Frontal cortex (tissue), 4 donors: ENCODE measurements around the gene KISS1. TPM values are rescaled to one million over a fixed set of nuclear protein-coding genes. Genes with fewer than 3 reads are reported as not detected.

ENCODE experiments used
- DNase-seq, 2 donors: peaks; one replicate each; pipeline ENCODE4 v3.0.0; 2012; ENCODE audit warnings: low spot score in 2 of 2
- FAIRE-seq: peaks from 2 replicates; lab custom pipeline; 2012; peaks lifted over from hg19 to GRCh38; lab: Jason Lieb, UNC
- total RNA-seq: library from RNA; depleted of rRNA; stranded (reverse); fragments of >200 nt; gene quantifications from one replicate; pipeline ENCODE4 v1.2.3, GENCODE V29; 2014
- donor health status: control.
- donor health status: control.
- donor health status: control.

Gene KISS1
- total RNA-seq, 1 donor from 2014 or later, result not detected

DNA sequence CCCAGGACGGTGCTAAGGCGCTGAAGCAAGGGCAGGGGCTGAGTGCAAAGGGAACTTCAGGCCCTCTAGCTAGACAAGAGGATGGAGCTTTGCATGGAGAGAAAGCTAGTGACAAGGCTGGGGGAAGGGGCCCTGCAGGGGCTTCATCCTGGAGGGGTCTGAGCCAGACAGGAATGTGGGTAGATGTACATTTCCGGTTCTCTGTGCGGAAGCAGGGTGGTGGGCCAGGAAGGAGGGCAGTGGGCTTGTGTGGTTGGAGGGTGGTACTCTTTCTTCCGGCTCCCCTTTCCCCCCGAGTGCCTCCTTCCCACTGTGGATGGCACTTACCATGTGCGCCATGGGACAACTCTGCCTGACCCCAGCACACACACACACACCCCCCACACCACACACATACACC is 1.5 kb downstream of the KISS1 start:
- no peak for FAIRE-seq

DNA sequence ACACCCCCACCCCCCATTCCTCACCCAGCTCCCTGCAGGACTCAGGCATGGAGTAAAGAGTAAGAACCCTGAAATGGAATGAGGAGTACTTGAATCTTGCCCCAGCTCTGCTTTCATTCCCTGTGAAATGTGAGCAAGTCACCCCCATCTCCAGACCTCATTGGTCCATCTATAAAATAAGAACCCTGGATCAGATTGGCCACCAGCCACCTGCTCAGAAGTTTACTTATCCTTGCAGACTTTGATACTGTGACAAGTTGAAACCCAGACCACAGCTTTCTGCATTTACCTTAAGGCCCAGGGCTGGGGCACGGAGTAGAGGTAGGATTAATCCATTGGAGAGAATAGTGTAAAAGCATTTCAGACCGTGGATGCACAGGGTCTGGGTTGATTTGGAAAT is 2.2 kb downstream of the KISS1 start:
- FAIRE-seq (no peak), DNase-seq (no peak)

More for the DNA sequence above, 1.5 kb downstream of the KISS1 start:
- no peak for DNase-seq

DNA sequence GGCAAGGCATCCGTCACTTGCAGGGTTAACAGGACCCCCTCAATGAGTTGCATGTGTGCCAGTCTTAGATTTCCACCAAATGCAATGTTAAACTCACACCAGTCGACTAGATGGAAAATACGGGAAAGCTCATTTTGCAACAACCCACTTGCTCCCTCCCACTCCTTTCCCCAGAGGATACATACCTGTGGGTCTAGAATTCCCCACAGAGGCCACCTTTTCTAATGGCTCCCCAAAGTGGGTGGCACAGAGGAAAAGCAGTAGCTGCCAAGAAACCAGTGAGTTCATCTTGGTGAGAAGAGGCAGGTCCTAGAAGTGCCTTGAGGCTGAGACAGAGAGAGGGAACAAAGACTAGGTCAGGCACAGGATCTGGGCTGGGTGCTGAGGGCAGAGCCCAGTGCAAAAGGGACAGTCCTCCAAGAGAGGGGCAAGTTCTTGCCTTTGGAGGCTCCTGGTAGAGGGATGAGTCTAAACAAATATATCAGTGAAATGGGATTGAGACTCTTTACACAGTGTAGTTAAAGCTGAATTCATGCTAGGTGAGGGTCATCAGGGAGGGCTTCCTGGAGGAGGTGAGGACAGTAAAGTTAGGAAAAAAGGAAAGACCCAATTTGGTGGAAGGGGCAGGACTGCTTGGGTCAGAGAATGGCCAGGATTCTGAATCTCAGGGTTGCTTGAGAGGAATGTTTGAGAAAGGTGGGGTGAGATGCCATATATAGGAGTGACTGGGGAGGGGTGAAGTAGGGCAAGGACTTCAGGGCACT is 3.5 kb downstream of the KISS1 start:
- DNase-seq, result no peak
- no peak for FAIRE-seq

DNA sequence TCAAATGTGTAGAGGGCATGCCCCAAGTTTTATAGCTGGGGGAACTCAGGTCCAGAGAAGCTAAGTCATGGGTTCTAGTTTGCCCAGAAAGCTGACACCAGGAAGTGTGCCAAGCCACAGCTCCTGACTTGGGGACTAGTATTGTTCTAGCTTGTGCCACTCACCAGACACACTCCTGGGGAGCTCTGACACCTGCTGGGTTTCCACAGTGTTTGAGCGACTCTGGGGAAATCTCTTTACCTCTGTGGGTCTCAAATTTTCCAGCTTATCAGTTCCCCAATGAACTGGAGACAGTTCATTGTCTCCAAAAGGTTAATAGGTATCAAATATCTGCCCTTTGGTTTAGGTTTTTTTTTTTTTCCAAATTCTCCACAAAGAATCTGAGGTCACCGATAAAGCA is 4.2 kb downstream of the KISS1 start:
- DNase-seq (no peak), FAIRE-seq (no peak)

GRCh38 chr1:204191456-204191855 is 4.8 kb downstream of the KISS1 start:
- DNase-seq (peak; percentile 41 to 51), FAIRE-seq (no peak)

GRCh38 chr1:204190212-204191211 is 5.8 kb downstream of the KISS1 start:
- FAIRE-seq (no peak), DNase-seq (peak in 1 of 2 donors; percentile 43)

DNA sequence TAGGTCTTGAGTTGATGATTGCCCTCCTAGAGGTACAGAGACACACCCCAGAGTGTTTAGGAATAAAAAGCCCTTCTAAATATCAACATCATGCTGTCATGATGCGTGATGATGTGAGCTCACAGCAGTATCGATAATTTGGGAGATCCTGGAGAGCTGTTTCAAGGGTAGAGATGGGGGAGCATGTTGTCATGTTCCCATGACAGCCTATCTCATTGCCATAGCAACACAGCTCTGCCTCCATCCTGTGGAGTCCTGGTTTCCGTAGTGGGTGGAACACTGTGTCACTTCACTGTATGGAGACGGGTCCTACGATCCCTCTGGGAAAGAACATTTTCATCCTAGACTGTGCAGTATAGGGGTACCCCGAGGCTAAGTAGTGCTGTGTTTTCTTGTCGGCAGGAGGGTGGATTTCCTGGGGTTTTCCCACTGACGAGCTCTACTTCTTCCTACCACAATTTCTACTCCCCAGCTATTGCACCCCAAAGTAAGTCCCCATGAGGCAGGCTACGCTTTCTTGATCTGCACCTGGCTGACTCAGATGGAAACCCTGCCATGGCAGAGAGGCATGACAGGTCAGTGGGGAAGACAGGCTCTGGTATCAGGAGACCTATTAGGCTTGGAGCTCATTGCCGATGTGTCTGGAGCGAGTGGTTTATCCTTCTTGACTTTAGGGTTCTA is 7.2 kb downstream of the KISS1 start:
- FAIRE-seq (no peak), DNase-seq (peak in 1 of 2 donors; percentile 55)

DNA sequence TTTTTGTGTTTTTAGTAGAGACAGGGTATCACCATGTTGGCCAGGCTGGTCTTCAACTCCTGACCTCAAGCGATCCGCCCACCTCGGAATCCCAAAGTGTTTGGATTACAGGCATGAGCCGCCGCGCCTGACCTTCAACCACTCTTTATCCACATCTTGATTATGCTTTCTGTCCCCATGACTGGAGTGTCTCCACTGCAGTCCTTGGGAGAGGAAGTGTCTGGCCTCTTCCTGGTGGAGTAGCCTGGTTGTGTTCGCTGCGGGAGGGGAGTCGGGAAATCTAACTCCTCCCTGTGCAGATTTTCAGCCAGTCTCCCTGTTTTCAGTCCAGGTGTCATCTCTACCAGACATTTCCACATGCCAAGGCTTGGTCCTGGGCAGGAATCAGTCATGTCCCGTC is 9.7 kb downstream of the KISS1 start:
- no peak for FAIRE-seq

GRCh38 chr1:204181116-204181515 is 15.2 kb downstream of the KISS1 start:
- FAIRE-seq (no peak), DNase-seq (no peak)

More for the DNA sequence above, 9.7 kb downstream of the KISS1 start:
- DNase-seq, result no peak

DNA sequence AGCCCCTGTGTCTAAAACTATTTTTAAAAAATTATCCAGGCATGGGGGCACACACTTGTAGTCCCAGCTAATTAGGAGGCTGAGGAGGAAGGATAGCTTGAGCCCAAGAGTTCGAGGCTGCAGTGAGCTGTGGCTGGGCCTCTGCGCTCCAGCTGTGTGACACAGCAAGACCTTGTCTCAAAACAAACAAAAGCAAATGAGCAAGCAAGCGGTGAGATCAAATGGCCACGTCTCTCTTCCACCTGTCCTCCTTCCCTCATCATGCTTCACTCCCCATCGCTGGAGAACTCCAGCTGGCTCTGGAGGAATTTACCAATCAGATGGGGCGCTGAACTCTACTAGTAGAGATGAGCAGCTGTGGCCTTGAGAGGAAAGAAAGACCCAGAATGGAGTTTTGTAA is 16.2 kb downstream of the KISS1 start:
- DNase-seq (no peak), FAIRE-seq (no peak)

DNA sequence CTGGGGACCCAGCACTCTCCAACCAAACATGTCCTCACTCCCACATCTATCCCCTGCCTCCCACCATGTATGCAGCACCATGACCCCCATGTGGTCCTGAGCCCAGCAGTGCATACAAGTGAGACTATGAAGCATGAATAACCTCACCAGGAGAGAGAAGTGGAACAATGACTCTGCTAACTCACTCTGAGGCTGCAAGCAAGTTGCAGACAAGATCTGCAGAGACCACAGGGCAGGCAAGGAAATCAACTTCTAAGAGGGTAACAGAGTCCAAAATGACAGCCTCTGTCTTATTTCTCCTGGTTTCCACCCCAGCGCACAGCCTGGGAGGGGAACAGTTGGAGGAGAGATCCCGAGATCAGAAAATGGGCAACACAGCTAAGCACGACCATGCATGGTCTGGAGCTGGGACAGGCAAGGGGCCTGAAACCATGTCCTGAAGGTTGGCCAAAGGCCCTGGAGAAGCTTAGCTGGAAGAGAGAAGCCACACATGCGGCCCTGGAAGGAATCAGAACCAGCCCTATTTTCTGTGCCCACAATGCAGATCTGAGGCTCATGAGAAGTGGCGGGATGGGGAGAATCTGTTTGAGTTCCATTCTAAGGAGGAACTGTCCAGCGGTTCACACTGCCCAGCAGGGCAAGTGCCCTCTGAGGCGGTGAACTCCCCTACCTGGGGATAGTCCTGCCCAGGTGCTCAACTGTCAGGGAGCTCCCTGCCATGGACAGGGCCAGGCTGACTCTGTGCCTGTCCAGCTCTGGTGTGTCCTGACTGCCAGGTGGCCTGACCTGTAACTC is 17.6 kb downstream of the KISS1 start:
- FAIRE-seq (no peak), DNase-seq (no peak)

- DNase-seq (no peak), FAIRE-seq (no peak)
Observed at GRCh38 chr1:204177133-204177532, 19.2 kb downstream of the KISS1 start.

- no peak for DNase-seq
- no peak for FAIRE-seq
Observed at GRCh38 chr1:204176049-204176448, 20.2 kb downstream of the KISS1 start.

GRCh38 chr1:204174958-204175357 is 21.3 kb downstream of the KISS1 start:
- FAIRE-seq (no peak), DNase-seq (no peak)

DNA sequence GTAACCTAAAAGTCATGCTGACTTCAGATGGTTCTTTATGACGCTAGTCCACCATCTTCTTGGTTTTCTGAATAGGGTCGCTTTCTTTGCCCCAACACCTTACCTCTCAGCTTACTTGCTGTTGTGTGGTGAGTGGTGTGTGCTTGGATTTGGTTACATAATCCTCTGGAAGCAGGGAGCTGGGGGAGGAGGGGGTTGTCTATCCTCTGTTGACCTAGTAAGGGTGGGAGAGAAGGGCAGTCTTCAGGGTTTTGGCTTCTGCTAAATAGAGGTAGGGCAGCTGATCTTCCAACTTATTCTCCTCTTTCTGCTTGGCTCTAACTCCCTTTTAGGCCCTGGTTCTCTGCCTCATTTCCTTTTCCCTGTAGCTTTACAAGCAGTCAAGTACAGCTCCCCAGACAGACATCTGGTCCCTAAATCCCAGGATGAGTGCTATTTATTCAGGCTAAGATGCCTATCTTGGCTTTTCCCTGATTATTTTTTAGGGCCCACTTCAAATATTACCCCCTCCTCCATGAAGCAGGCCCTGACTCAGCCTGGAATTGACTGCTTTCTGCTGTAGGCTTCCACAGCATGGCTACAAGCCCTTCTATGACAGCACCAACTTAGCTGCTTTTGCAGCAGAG is 23.8 kb downstream of the KISS1 start:
- DNase-seq, result no peak
- no peak for FAIRE-seq

DNA sequence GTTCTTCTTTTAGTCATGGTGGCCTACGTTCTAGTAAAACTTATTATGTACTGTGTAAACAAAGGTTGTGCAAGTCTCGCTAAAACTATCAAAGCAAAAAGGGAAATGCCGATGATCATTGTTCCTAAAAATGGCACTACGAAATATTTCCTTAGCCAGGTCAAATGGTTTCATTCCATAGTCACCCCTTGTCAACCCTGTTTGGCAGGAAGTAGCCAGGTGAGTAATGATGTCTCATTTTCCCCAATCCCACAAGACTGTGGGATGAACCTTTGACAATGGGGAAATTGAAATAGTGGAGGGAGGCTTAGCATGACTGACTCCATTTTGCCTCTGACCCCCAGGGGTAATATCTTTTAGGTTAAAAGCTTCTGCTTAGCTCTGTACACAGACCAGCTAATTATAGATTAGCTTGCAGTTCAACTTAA is 24.5 kb downstream of the KISS1 start:
- FAIRE-seq (no peak), DNase-seq (no peak)

GRCh38 chr1:204170494-204171155 is 25.7 kb downstream of the KISS1 start:
- no peak for DNase-seq
- no peak for FAIRE-seq

- no peak for FAIRE-seq
- DNase-seq, result no peak
Observed at GRCh38 chr1:204169858-204170257, 26.4 kb downstream of the KISS1 start.
